PFSK-1 (cell line): Measurements from ENCODE around the gene ZNF502.

ENCODE experiments used
- FOXP2 ChIP-seq: optimal IDR thresholded peaks from 2 replicates; pipeline ENCODE3; 2011; ENCODE audit warnings: borderline replicate concordance, control low read depth, inconsistent platforms; ENCODE audit not compliant: insufficient read depth; ENCODE audit errors: extremely low read length, extremely low read depth
- POLR2AphosphoS5 ChIP-seq: IDR thresholded peaks from 2 replicates; pipeline ENCODE4 v1.6.1; 2012; ENCODE audit warnings: low read depth, mild to moderate bottlenecking, control low read depth, low read length, moderate library complexity
- REST ChIP-seq, 2 experiments: IDR thresholded peaks; 2 replicates each; pipeline versions ENCODE4 v1.6.1 to v1.8.0; 2011 to 2012; ENCODE audit warnings: low read depth in 2 of 2, low read length in 2 of 2, control low read depth in 1 of 2, inconsistent platforms in 1 of 2, mild to moderate bottlenecking in 1 of 2, moderate library complexity in 1 of 2; ENCODE audit not compliant: insufficient read depth in 1 of 2
- SIN3A ChIP-seq: IDR thresholded peaks from 2 replicates; pipeline ENCODE4 v1.6.1; 2012; ENCODE audit warnings: mild to moderate bottlenecking, low read length, moderate library complexity, borderline replicate concordance; ENCODE audit not compliant: insufficient read depth
- TAF1 ChIP-seq: IDR thresholded peaks from 2 replicates; pipeline ENCODE4 v1.6.1; 2012; ENCODE audit warnings: low read length, control low read depth, borderline replicate concordance; ENCODE audit not compliant: insufficient read depth

Gene ZNF502

DNA sequence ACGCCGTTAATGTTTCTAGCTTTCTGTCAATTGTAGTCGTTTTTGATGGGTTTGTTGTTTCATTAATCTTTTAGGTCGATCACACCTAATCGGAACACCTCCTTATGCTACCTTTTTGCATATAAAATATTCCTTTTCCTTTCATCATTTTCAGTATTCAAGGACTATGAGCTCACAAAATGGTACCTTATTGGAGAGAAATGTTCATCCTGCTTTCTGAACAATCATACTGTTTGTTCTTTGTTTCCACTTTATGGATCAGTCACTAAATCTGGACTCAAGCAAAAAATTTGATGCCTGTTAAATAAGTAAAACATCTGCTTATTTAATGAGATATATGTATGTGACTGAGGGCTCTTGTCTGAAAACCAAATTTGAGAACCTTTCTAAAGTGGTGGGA, 50.2 kb downstream of the ZNF502 start:
- no peak for TF ChIP-seq FOXP2
- no peak for TF ChIP-seq REST (IDR thresholded peaks at IDR 0.05; ENCODE audit: insufficient read depth in 1 of 2, low read depth in 2 of 2, low read length in 2 of 2)
- TF ChIP-seq TAF1: no peak
- no peak for TF ChIP-seq POLR2AphosphoS5
- TF ChIP-seq SIN3A: no peak

DNA sequence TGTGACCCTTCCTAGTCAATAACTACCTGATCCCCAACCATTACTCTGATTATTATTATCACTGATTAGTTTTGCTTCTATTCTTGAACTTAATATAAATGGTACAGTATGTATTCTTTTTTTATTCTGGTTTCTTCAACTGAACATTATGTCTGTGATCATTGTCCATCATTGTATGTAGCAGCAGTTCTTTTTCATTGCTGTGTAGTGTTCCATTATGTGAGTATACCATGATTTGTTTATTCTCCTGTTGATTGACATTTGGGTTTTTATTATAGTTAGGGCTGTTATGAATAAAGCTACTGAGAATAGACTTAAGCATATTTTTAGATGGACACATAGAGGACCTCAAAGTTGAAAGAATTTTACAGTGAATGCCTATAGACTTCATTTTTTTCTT, 51.8 kb downstream of the ZNF502 start:
- TF ChIP-seq TAF1: no peak
- TF ChIP-seq POLR2AphosphoS5: no peak
- TF ChIP-seq SIN3A: no peak
- no peak for TF ChIP-seq FOXP2
- TF ChIP-seq REST (IDR thresholded peaks at IDR 0.05; ENCODE audit: insufficient read depth in 1 of 2, low read depth in 2 of 2, low read length in 2 of 2): no peak

GRCh38 chr3:44771424-44772098, 59.1 kb downstream of the ZNF502 start:
- TF ChIP-seq REST (IDR thresholded peaks at IDR 0.05; ENCODE audit: insufficient read depth in 1 of 2, low read depth in 2 of 2, low read length in 2 of 2): no peak
- no peak for TF ChIP-seq POLR2AphosphoS5
- no peak for TF ChIP-seq SIN3A
- no peak for TF ChIP-seq FOXP2
- TF ChIP-seq TAF1: no peak

GRCh38 chr3:44772099-44772442, 59.6 kb downstream of the ZNF502 start:
- TF ChIP-seq REST (IDR thresholded peaks at IDR 0.05; ENCODE audit: insufficient read depth in 1 of 2, low read depth in 2 of 2, low read length in 2 of 2) (no peak), SIN3A (no peak), FOXP2 (no peak), TAF1 (no peak), POLR2AphosphoS5 (no peak)
